22Rv1 (cell line): ENCODE results near the gene CABLES1.

Experiments used
- ZFX ChIP-seq: fragments of 450-650 bp; IDR thresholded peaks from 2 replicates; pipeline ENCODE4 v1.6.1; 2017; ENCODE audit warnings: antibody characterized with exemption, borderline replicate concordance
- TF ChIP-seq, protein P1 (sequence below): fragments of 450-650 bp; IDR thresholded peaks from 2 replicates; pipeline ENCODE4 v1.5.1; 2017; ENCODE audit warnings: mild to moderate bottlenecking

DNA sequence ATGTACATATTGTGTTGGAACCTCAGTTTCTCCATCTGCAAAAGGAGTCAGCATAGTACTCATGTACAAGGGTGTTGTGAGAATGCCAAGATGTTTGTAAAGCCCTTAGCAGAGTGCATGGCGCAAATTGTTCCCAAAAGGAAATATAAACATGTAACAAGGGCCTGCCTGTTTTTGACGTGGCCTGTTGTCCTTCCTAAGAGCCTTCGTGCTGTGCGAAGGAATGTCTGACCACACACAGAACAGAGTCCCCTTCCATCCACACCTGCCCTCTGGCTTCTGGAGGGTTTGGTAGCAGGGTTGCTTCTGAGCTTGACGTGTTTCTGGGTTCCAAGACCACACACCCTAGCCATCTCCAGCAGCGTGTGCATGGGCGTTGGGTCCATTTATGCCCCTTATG lies 34.9 kb downstream of the CABLES1 start:
- TF ChIP-seq, protein P1, sequence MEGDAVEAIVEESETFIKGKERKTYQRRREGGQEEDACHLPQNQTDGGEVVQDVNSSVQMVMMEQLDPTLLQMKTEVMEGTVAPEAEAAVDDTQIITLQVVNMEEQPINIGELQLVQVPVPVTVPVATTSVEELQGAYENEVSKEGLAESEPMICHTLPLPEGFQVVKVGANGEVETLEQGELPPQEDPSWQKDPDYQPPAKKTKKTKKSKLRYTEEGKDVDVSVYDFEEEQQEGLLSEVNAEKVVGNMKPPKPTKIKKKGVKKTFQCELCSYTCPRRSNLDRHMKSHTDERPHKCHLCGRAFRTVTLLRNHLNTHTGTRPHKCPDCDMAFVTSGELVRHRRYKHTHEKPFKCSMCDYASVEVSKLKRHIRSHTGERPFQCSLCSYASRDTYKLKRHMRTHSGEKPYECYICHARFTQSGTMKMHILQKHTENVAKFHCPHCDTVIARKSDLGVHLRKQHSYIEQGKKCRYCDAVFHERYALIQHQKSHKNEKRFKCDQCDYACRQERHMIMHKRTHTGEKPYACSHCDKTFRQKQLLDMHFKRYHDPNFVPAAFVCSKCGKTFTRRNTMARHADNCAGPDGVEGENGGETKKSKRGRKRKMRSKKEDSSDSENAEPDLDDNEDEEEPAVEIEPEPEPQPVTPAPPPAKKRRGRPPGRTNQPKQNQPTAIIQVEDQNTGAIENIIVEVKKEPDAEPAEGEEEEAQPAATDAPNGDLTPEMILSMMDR, result no peak
- no peak for TF ChIP-seq ZFX
